Neural cell (in vitro differentiated cells): Measurements from ENCODE around the gene COL19A1. TPM values are rescaled to one million over a fixed set of nuclear protein-coding genes. Genes with fewer than 3 reads are reported as not detected.

Experiments used
- H2AFZ ChIP-seq: fragments of 200-600, 300-800 bp; sonication (generic), shearing (Covaris generic); 2 replicates; pipeline ENCODE4 v1.6.0; 2014; ENCODE audit warnings: low read depth, mild to moderate bottlenecking, antibody characterized with exemption, low read length, moderate library complexity
- H3F3A ChIP-seq: fragments of 200-600 bp; shearing (Covaris generic); 2 replicates; pipeline ENCODE4 v1.6.1; 2016; ENCODE audit warnings: mild to moderate bottlenecking, moderate library complexity, mixed read lengths, antibody characterized with exemption, low read length; ENCODE audit not compliant: insufficient read depth, poor library complexity, severe bottlenecking
- H3K27ac ChIP-seq: fragments of 200-600, 300-800 bp; sonication (generic), shearing (Covaris generic); 2 replicates; pipeline ENCODE4 v1.5.1; 2014; ENCODE audit warnings: mild to moderate bottlenecking, low read length, moderate library complexity
- H3K27me3 ChIP-seq: fragments of 300-800, 200-600 bp; sonication (generic), shearing (Covaris generic); 2 replicates; pipeline ENCODE4 v1.6.0; 2014; ENCODE audit warnings: mild to moderate bottlenecking, low read depth, low read length, moderate library complexity; ENCODE audit not compliant: insufficient read depth
- H3K36me3 ChIP-seq: fragments of 300-800, 200-600 bp; sonication (generic), shearing (Covaris generic); 2 replicates; pipeline ENCODE4 v1.5.1; 2014; ENCODE audit warnings: mild to moderate bottlenecking, antibody characterized with exemption, low read length, moderate library complexity; ENCODE audit not compliant: insufficient read depth
- H3K4me2 ChIP-seq: fragments of 300-800, 200-600 bp; sonication (generic), shearing (Covaris generic); 2 replicates; pipeline ENCODE4 v1.6.0; 2014; ENCODE audit warnings: mild to moderate bottlenecking, low read length
- H3K4me3 ChIP-seq: fragments of 300-800, 200-600 bp; sonication (generic), shearing (Covaris generic); 2 replicates; pipeline ENCODE4 v1.5.1; 2014; ENCODE audit warnings: mild to moderate bottlenecking, low read length, moderate library complexity
- H3K79me2 ChIP-seq: fragments of 200-600 bp; shearing (Covaris generic); replicated peaks from 2 replicates; pipeline ENCODE4 v1.6.0; 2014; ENCODE audit warnings: mild to moderate bottlenecking, low read length, moderate library complexity; ENCODE audit not compliant: insufficient read depth
- H3K9ac ChIP-seq: fragments of 300-800, 200-600 bp; sonication (generic), shearing (Covaris generic); 2 replicates; pipeline ENCODE4 v1.6.1; 2016; ENCODE audit warnings: mild to moderate bottlenecking, low read length, mixed read lengths
- H3K9me2 ChIP-seq: fragments of 200-600 bp; shearing (Covaris generic); 2 replicates; pipeline ENCODE4 v1.6.1; 2016; ENCODE audit warnings: mild to moderate bottlenecking, low read length, mixed read lengths; ENCODE audit not compliant: insufficient read depth
- H3K9me3 ChIP-seq: fragments of 200-600, 300-800 bp; sonication (generic), shearing (Covaris generic); 2 replicates; pipeline ENCODE4 v1.6.1; 2016; ENCODE audit warnings: mild to moderate bottlenecking, mixed run types, low read length, moderate library complexity, mixed read lengths
- H4K20me1 ChIP-seq: fragments of 200-600 bp; shearing (Covaris generic); 2 replicates; pipeline ENCODE4 v1.6.1; 2016; ENCODE audit warnings: mild to moderate bottlenecking, mixed run types; ENCODE audit not compliant: insufficient read depth
- CTCF ChIP-seq: fragments of 450-650 bp; IDR thresholded peaks from 2 replicates; pipeline ENCODE4 v1.5.1; 2014; ENCODE audit warnings: antibody characterized with exemption, mild to moderate bottlenecking, moderate library complexity; ENCODE audit not compliant: poor library complexity, severe bottlenecking
- EP300 ChIP-seq: fragments of 450-650 bp; conservative IDR thresholded peaks from 2 replicates; pipeline ENCODE4 v1.6.1; 2014; ENCODE audit warnings: antibody characterized with exemption, mild to moderate bottlenecking, moderate library complexity; ENCODE audit not compliant: poor library complexity, severe bottlenecking
- EZH2 ChIP-seq: fragments of 200-600, 300-800 bp; shearing (Covaris generic), sonication (generic); IDR thresholded peaks from 2 replicates; pipeline ENCODE4 v1.6.1; 2014; ENCODE audit warnings: antibody characterized with exemption, low read length, borderline replicate concordance, mild to moderate bottlenecking; ENCODE audit not compliant: insufficient read depth, poor library complexity, severe bottlenecking
- MXI1 ChIP-seq: fragments of 450-650 bp; conservative IDR thresholded peaks from 2 replicates; pipeline ENCODE4 v1.6.1; 2014; ENCODE audit warnings: antibody characterized with exemption, mild to moderate bottlenecking; ENCODE audit not compliant: poor library complexity, severe bottlenecking
- POLR2AphosphoS5 ChIP-seq: IDR thresholded peaks from 2 replicates; pipeline ENCODE4 v1.6.1; 2012
- RAD21 ChIP-seq: fragments of 450-650 bp; conservative IDR thresholded peaks from 2 replicates; pipeline ENCODE4 v1.6.1; 2014; ENCODE audit warnings: antibody characterized with exemption, mild to moderate bottlenecking, moderate library complexity
- SMC3 ChIP-seq: fragments of 450-650 bp; conservative IDR thresholded peaks from 2 replicates; pipeline ENCODE4 v1.6.1; 2014; ENCODE audit warnings: antibody characterized with exemption, mild to moderate bottlenecking, moderate library complexity; ENCODE audit not compliant: poor library complexity
- TAF1 ChIP-seq: IDR thresholded peaks from 2 replicates; pipeline ENCODE4 v1.6.1; 2012; ENCODE audit warnings: low read depth
- polyA plus RNA-seq: library from polyadenylated mRNA; depleted of rRNA; stranded (reverse); fragments of >200 nt; gene quantifications from 2 replicates; pipeline ENCODE4 v1.2.3, GENCODE V29; 2014
- TF ChIP-seq, protein P1 (sequence below): IDR thresholded peaks from 2 replicates; pipeline ENCODE4 v1.6.1; 2012; ENCODE audit warnings: borderline replicate concordance

Gene COL19A1
- polyA plus RNA-seq, 1 donor from 2014 or later, result 0.24 TPM

DNA sequence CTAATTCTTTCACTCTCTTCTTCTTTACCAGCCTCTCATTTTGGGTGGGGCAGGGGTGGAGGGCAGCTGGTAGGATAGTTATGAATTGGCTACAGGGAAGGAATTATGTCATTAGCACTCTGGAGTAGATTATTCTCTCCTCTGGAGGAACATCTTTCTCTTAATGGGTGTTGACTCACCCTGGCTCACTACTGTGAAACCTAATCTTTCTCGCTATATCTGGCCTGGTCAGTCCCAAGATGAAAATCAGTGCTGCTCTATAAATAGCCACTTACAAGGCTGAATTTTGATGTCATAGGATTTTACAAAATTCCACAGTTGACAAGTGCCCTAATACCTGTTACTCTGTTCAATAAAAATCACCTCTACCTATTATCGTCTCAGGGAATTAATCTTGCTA is 285.3 kb downstream of the COL19A1 start:
- Histone ChIP-seq H3K4me2 (no peak overlapping the region), H3F3A (no peaks in the 10 kb centered on the region), H3K36me3 (no peaks in the 10 kb centered on the region), H3K9me3 (no peaks in the 10 kb centered on the region), H3K27ac (no peak overlapping the region), H3K79me2 (no peaks in the 10 kb centered on the region), H3K9ac (no peak overlapping the region), H3K9me2 (no peaks in the 10 kb centered on the region), H4K20me1 (no peaks in the 10 kb centered on the region), H3K4me3 (no peak overlapping the region), H2AFZ (no peak overlapping the region), H3K27me3 (no peaks in the 10 kb centered on the region)
- TF ChIP-seq, protein P1, sequence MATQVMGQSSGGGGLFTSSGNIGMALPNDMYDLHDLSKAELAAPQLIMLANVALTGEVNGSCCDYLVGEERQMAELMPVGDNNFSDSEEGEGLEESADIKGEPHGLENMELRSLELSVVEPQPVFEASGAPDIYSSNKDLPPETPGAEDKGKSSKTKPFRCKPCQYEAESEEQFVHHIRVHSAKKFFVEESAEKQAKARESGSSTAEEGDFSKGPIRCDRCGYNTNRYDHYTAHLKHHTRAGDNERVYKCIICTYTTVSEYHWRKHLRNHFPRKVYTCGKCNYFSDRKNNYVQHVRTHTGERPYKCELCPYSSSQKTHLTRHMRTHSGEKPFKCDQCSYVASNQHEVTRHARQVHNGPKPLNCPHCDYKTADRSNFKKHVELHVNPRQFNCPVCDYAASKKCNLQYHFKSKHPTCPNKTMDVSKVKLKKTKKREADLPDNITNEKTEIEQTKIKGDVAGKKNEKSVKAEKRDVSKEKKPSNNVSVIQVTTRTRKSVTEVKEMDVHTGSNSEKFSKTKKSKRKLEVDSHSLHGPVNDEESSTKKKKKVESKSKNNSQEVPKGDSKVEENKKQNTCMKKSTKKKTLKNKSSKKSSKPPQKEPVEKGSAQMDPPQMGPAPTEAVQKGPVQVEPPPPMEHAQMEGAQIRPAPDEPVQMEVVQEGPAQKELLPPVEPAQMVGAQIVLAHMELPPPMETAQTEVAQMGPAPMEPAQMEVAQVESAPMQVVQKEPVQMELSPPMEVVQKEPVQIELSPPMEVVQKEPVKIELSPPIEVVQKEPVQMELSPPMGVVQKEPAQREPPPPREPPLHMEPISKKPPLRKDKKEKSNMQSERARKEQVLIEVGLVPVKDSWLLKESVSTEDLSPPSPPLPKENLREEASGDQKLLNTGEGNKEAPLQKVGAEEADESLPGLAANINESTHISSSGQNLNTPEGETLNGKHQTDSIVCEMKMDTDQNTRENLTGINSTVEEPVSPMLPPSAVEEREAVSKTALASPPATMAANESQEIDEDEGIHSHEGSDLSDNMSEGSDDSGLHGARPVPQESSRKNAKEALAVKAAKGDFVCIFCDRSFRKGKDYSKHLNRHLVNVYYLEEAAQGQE, result no peak
- TF ChIP-seq TAF1 (no peak), POLR2AphosphoS5 (no peak), RAD21 (no peak), SMC3 (no peak), EP300 (no peak), EZH2 (no peak), CTCF (no peak), MXI1 (no peak)

DNA sequence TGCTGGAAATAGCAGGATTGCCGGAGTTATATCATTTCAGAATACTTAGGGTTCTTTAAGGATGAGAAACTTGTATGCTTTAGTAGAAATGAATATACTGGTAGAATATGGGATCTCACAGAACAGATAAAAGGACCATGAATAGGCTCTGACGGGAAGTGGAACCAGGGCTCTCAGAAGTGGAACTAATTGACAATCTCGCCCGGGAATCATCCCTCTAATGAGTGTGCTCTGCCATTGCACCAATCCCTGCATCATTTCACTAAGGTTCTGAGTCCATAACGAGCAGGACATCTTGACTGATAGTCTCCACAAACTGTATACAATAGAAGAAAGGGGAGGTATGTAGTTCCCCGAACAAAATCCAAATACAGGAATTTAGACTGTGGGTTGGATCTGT is 286.4 kb downstream of the COL19A1 start:
- Histone ChIP-seq H2AFZ (no peak overlapping the region), H3K4me2 (no peak overlapping the region), H3K9me2 (no peaks in the 10 kb centered on the region), H3K4me3 (no peak overlapping the region), H3K36me3 (no peaks in the 10 kb centered on the region), H3F3A (no peaks in the 10 kb centered on the region), H3K9ac (no peak overlapping the region), H3K27ac (no peak overlapping the region), H3K79me2 (no peaks in the 10 kb centered on the region), H4K20me1 (no peaks in the 10 kb centered on the region), H3K9me3 (no peaks in the 10 kb centered on the region), H3K27me3 (no peaks in the 10 kb centered on the region)
- TF ChIP-seq EZH2 (no peak), CTCF (no peak), MXI1 (no peak), RAD21 (no peak), SMC3 (no peak), POLR2AphosphoS5 (no peak), EP300 (no peak), TAF1 (no peak)
- TF ChIP-seq, protein P1, result no peak
